T-helper 9 cell (primary cell): ENCODE results near the gene AP3M1.
A peak's percentile ranks its signal among the peaks of the same experiment; 100 is the strongest.

Source experiments
- DNase-seq: peaks from one replicate; pipeline ENCODE4 v3.0.0-alpha.2; 2020

Gene AP3M1

DNA sequence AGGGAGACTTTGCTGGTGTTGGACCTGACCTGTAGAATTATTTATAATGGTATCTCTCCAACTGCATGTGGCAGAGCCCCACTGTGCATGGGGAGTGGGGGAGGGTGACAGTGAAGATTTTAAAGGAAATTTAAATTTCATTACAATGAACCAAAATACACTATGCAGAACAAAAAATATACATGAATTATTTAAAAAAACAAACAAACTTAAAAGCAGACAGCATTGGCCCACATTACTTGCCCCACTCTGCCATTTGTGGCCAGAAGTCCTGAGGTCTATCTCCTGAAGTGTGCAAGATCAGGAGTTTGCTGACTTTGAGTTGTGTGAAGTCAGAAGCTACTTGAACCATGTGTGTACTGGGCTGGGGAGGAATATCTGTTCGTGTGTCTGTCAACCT is 40.5 kb downstream of the AP3M1 start:
- no peak for DNase-seq

DNA sequence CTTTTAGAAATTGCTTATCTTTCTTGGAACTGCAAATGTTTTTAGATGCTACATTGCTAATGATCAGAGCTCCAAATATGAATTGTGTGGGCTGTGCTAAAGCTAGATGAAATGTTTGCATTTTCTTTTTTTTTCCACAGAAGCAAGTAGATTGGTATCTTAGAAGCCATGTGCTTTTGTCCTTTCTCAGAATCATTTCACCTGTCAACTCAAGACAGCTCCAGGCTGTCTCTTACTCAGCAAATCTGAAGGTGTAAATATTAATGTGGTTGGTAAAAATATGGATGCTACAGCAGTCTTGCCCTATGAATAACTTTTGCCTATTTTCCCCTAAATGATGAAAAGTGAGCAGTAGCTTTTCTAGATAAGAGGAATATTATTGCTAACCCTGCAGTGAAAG is 41.2 kb downstream of the AP3M1 start:
- DNase-seq, result no peak

GRCh38 chr10:74107391-74107790 is 43.2 kb downstream of the AP3M1 start:
- no peak for DNase-seq

DNA sequence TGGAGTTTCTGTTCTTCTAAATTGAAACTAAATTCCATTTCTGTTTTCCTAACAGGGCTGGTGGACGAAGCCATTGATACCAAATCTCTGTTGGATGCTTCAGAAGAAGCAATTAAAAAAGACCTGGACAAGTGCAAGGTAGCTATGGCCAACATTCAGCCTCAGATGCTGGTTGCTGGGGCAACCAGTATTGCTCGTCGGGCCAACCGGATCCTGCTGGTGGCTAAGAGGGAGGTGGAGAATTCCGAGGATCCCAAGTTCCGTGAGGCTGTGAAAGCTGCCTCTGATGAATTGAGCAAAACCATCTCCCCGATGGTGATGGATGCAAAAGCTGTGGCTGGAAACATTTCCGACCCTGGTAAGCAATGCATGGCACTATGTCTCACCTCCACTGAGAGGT is 45.6 kb downstream of the AP3M1 start:
- no peak for DNase-seq

GRCh38 chr10:74104480-74104879 is 46.1 kb downstream of the AP3M1 start:
- no peak for DNase-seq

GRCh38 chr10:74103560-74104258 is 46.9 kb downstream of the AP3M1 start:
- DNase-seq, result no peak

GRCh38 chr10:74099836-74100235 is 50.8 kb downstream of the AP3M1 start:
- DNase-seq, result no peak

DNA sequence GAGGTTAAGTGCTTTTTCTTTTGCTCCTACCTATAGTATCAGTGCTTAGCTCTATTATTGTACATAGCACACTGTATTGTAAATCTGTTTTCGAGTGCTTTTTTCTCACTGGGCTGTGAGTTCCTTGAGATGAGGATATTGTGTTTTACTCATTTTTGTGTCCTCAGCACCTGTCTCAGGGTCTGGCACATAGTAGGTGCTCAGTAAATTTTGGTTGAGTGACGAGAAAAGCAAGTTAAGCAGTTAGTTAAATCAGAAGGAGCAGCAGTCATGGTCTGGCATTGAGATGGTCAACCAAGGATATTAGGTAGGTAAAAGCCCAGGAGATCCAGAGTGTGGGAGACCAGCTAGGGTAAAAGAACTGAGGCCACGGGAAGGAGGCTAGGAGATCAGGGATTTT is 51.2 kb downstream of the AP3M1 start:
- DNase-seq, result no peak

GRCh38 chr10:74097776-74098175 is 52.9 kb downstream of the AP3M1 start:
- DNase-seq, result no peak

- no peak for DNase-seq
Observed at GRCh38 chr10:74096777-74097176, 53.9 kb downstream of the AP3M1 start.

DNA sequence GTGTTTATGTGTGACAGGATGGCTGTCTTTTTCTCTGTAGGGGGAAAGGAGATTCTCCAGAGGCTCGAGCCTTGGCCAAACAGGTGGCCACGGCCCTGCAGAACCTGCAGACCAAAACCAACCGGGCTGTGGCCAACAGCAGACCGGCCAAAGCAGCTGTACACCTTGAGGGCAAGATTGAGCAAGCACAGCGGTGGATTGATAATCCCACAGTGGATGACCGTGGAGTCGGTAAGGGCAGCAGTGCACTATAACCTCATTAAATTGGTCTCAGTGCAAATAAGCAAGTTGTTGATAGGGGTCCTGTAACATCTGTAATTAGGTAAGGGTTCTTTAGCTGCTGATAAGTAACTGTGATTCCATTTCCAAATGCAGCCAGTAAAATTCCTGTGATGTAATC is 56.4 kb downstream of the AP3M1 start:
- DNase-seq, result no peak

DNA sequence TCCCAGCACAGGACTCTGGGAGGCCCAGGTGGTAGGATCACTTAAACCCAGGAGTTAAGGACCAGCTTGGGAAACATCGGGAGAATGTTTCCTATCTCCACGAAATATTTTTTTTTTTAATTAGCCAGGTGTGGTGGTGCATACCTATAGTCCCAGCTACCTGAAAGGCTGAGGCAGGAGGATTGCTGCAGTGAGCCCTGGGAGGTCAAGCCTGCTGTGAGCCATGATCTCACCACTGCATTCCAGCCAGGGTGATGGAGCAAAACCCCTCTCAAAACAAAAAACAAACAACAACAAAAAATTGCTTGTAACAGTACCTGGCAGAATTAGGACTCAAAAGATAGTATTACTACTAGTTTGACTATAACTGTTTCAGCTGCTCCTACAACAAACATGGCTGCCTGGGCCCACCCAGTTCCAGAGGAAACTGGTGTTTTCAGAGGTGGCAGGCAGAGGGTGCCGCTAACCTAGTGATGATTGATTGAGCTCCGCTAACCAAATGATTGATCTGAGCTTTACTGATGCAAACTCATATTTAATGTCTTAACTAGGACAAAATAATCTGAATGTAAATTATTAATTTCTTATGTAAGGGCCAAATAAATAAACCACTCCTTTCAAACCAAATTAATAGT is 57.0 kb downstream of the AP3M1 start:
- DNase-seq, result no peak

DNA sequence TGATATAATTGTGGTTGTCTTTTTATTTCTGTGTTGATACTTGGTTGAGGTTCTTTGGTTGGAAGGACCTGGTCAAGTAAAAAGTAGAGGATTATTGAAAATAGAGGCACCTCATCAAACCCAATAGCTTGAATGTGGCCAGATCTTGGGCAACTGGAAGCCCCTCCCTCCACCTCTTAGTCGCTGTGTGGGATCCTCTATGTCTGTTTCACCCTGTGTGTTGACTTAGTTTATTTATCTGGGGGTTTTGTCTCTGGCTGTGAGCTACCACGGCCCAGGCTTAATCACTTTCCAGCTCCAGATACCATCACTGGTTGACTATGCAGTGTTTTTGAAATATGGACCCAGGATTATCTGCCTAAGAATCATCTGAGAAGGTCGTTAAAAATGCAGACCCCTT is 58.3 kb downstream of the AP3M1 start:
- no peak for DNase-seq

GRCh38 chr10:74088722-74089121 is 61.9 kb downstream of the AP3M1 start:
- no peak for DNase-seq

GRCh38 chr10:74086317-74086716 is 64.3 kb downstream of the AP3M1 start:
- no peak for DNase-seq

DNA sequence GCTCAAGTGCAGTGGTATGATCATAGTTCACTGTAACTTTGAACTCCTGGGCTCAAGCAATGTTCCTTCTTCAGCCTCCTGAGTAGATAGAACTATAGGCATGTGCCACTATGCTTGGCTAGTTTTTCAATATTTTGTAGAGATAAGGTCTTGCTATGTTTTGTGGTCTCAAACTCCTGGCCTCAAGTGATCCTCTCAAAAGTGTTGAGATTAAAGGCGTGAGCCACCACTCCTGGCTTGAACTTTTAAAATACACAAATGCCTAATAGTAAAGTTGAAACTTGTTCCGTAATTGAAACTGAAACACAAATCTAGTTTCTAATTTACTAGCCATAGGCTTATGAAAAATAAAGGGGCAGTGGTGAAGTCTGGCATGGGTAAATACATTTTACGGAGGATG is 65.7 kb downstream of the AP3M1 start:
- no peak for DNase-seq

DNA sequence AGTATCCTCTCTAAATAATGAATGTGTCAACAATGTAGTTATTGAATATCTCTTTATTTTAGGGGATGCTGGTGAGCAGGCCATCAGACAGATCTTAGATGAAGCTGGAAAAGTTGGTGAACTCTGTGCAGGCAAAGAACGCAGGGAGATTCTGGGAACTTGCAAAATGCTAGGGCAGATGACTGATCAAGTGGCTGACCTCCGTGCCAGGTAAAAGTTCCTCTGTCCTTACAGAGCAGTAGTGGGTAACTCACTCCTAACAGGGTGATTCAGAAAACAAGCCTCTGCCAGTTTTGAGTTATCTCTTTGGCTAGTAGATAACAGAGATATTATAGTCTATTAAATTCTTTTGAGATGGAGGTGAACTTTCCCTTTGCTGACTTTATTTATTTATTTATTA is 67.3 kb downstream of the AP3M1 start:
- DNase-seq, result no peak

DNA sequence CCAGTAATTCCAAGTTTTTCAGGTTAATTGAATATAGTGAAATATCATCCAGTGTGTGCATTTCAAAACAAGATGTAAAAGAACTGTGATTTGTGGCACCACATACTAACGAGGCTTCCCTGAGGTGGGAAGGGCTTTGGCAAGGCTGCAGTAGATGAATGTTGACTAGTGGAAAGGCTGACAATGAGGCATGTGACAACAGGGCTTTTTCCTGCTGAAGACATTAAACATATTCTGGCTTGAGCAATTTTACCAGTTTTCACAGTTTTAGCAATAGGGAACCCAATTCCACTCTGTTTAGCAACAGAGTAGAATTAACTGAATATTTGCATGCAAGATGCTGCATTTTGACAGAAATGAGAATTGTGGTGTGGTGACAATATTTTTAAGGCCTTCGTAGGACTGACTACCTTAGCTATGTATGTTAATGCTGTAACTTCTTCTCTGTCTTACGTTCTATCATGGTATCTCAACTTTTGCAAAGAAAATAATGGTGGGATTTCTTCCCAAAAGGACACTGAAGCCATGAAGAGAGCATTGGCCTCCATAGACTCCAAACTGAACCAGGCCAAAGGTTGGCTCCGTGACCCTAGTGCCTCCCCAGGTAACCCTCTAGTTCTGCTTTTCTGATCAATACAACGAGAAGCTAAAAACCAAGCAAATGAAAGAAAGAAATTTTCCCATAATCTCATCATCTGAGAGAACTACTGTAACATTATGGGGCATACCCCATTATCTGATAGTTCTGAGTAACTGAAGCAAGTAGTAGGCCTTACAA is 68.5 kb downstream of the AP3M1 start:
- no peak for DNase-seq

- peak; percentile 10 for DNase-seq
Observed at GRCh38 chr10:74081192-74081803, 69.3 kb downstream of the AP3M1 start.

DNA sequence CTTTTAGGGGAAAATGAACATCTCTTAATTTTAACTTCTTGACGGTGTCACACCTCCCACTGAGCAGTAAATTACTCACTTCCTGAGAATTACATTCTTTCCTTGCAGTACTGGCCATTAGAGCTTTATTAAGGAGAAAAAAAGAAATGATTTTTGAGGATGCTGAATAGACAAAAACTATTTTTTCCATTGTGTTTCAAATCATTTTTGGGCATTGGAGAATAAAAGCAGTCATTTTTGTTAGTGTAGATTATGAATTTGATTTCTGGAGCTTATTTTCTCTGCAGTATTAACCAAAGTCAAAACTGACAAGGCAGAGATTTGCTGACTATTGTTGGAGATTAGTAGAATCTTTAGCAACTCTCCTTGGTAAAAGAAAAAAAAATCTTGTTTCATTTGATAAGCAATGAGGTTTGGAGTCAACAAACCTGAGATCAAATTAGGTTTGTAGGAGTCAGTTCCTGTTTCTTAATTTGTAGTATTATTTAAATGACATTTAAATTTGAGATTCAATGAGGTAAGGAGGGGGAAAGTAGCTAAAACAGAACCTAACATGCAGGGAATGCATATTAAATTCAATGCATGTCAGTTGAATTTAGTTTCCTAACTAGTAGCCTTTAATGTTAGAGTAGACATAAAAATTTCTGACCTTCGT is 70.6 kb downstream of the AP3M1 start:
- no peak for DNase-seq

- DNase-seq, result no peak
Observed at GRCh38 chr10:74079028-74079935, 71.3 kb downstream of the AP3M1 start.

DNA sequence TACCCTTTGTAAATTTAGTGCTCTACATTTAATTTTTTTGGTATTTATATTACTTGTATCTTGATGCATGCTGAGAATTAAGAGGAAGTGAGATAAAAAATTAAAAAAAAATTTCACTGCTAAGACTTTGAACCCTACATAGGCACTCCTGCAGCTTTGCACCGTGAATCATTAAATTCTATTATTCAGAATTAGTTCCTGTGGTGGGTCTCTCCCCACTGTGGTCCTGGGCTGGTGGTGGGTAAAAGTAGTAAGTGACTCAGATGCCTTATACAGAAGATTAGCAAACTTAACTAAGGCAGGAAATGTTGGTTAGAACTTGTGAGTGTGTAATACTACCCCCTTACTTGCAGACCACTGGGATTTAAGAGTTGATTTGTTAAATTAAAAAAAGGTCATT is 72.6 kb downstream of the AP3M1 start:
- no peak for DNase-seq
